GM23338 (cell line): ENCODE results near the gene ELOVL2. TPM values are rescaled to one million over a fixed set of nuclear protein-coding genes. Genes with fewer than 3 reads are reported as not detected.

Experiments
- ATAC-seq: fragments of 200-7000 bp; cut with Tn5 transposase; 3 replicates; pipeline ENCODE4 v1.9.1; 2020
- DNase-seq: peaks from one replicate; pipeline ENCODE4 v3.0.0-alpha.2; 2015; ENCODE audit warnings: low spot score
- H2AFZ ChIP-seq: fragments of 200-600 bp; sonication (generic); 2 replicates; pipeline ENCODE4 v1.8.0; 2016; ENCODE audit warnings: antibody characterized with exemption, mild to moderate bottlenecking, moderate library complexity
- H3F3A ChIP-seq: fragments of 200-600 bp; sonication (generic); replicated peaks from 2 replicates; pipeline ENCODE4 v1.8.0; 2017; ENCODE audit warnings: antibody characterized with exemption, mixed run types, low read depth
- H3K27ac ChIP-seq: fragments of 200-600 bp; sonication (generic); 2 replicates; pipeline ENCODE4 v1.6.1; 2016; ENCODE audit warnings: low read depth
- H3K27me3 ChIP-seq: fragments of 200-600 bp; sonication (generic); 2 replicates; pipeline ENCODE4 v1.8.0; 2016; ENCODE audit warnings: mild to moderate bottlenecking, mixed run types, moderate library complexity; ENCODE audit not compliant: insufficient read depth
- H3K36me3 ChIP-seq: fragments of 200-600 bp; sonication (generic); 2 replicates; pipeline ENCODE4 v1.8.0; 2016; ENCODE audit warnings: mild to moderate bottlenecking; ENCODE audit not compliant: insufficient read depth
- H3K4me1 ChIP-seq: fragments of 200-600 bp; sonication (generic); 2 replicates; pipeline ENCODE4 v1.8.0; 2016; ENCODE audit warnings: mild to moderate bottlenecking, moderate library complexity; ENCODE audit not compliant: insufficient read depth
- H3K4me2 ChIP-seq: fragments of 200-600 bp; sonication (generic); 2 replicates; pipeline ENCODE4 v1.7.1; 2017; ENCODE audit warnings: mixed run types
- H3K4me3 ChIP-seq: fragments of 200-600 bp; sonication (generic); 2 replicates; pipeline ENCODE4 v1.6.1; 2016; ENCODE audit warnings: mixed run types
- H3K79me2 ChIP-seq: fragments of 200-600 bp; sonication (generic); replicated peaks from 2 replicates; pipeline ENCODE4 v1.8.0; 2017; ENCODE audit warnings: mild to moderate bottlenecking; ENCODE audit not compliant: insufficient read depth
- H3K9me2 ChIP-seq: fragments of 200-600 bp; sonication (generic); 2 replicates; pipeline ENCODE4 v1.8.0; 2017; ENCODE audit not compliant: insufficient read depth
- H4K20me1 ChIP-seq: fragments of 200-600 bp; sonication (generic); replicated peaks from 2 replicates; pipeline ENCODE4 v1.8.0; 2017; ENCODE audit warnings: mild to moderate bottlenecking; ENCODE audit not compliant: insufficient read depth
- H3K27ac Mint-ChIP-seq: 2 replicates; pipeline ENCODE4 v1.8.0; 2020; ENCODE audit warnings: inconsistent platforms, mild to moderate bottlenecking, moderate library complexity, mixed read lengths
- H3K27me3 Mint-ChIP-seq: 3 replicates; pipeline ENCODE4 v1.8.0; 2022; ENCODE audit warnings: low read depth, mild to moderate bottlenecking, moderate library complexity, mixed read lengths, inconsistent platforms; ENCODE audit not compliant: insufficient read depth, poor library complexity
- H3K36me3 Mint-ChIP-seq: 3 replicates; pipeline ENCODE4 v1.8.0; 2021; ENCODE audit warnings: low read depth, mild to moderate bottlenecking, inconsistent platforms, moderate library complexity, mixed read lengths
- H3K4me1 Mint-ChIP-seq: 3 replicates; pipeline ENCODE4 v1.8.0; 2020; ENCODE audit warnings: mild to moderate bottlenecking, inconsistent platforms, mixed read lengths
- H3K4me3 Mint-ChIP-seq: 3 replicates; pipeline ENCODE4 v1.8.0; 2021; ENCODE audit warnings: moderate library complexity, mild to moderate bottlenecking, inconsistent platforms, mixed read lengths
- H3K9me3 Mint-ChIP-seq: 3 replicates; pipeline ENCODE4 v1.8.0; 2020; ENCODE audit warnings: moderate library complexity, mild to moderate bottlenecking, inconsistent platforms, mixed read lengths
- CREB1 ChIP-seq: fragments of 250-450 bp; sonication (Bioruptor Pico); IDR thresholded peaks from 2 replicates; pipeline ENCODE4 v1.5.0; 2020; ENCODE audit warnings: low read depth, mild to moderate bottlenecking, moderate library complexity
- CTCF ChIP-seq, 2 experiments: fragments of 200-600 bp in 1 of 2; sonication (generic) in 1 of 2; conservative IDR thresholded peaks; 2 replicates each; pipeline versions ENCODE4 v1.5.1 to v1.6.1; 2016 to 2017; ENCODE audit warnings: antibody characterized with exemption in 2 of 2, low read depth in 2 of 2, mild to moderate bottlenecking in 2 of 2, moderate library complexity in 1 of 2
- ETS1 ChIP-seq: IDR thresholded peaks from 2 replicates; pipeline ENCODE4 v1.6.1; 2016; ENCODE audit warnings: antibody characterized with exemption
- EZH2 ChIP-seq: fragments of 200-600 bp; sonication (generic); IDR thresholded peaks from one replicate; pipeline ENCODE4 v1.8.0; 2017; ENCODE audit warnings: antibody characterized with exemption, mild to moderate bottlenecking, low read depth; ENCODE audit not compliant: unreplicated experiment
- EZH2phosphoT487 ChIP-seq: fragments of 200-600 bp; sonication (generic); IDR thresholded peaks from one replicate; pipeline ENCODE4 v1.8.1; 2018; ENCODE audit warnings: antibody characterized with exemption; ENCODE audit not compliant: unreplicated experiment
- JUNB ChIP-seq: IDR thresholded peaks from one replicate; pipeline ENCODE4 v1.6.1; 2016; ENCODE audit warnings: antibody characterized with exemption; ENCODE audit not compliant: unreplicated experiment
- NANOG ChIP-seq: IDR thresholded peaks from 2 replicates; pipeline ENCODE4 v1.6.1; 2016; ENCODE audit warnings: antibody characterized with exemption, borderline replicate concordance
- POLR2AphosphoS5 ChIP-seq: IDR thresholded peaks from 2 replicates; pipeline ENCODE4 v1.6.1; 2016; ENCODE audit warnings: antibody characterized with exemption, low read depth
- REST ChIP-seq: IDR thresholded peaks from one replicate; pipeline ENCODE4 v1.6.1; 2018; ENCODE audit warnings: antibody characterized with exemption; ENCODE audit not compliant: unreplicated experiment
- STAT1 ChIP-seq: IDR thresholded peaks from one replicate; pipeline ENCODE4 v1.6.1; 2016; ENCODE audit warnings: antibody characterized with exemption; ENCODE audit not compliant: unreplicated experiment
- ZNF114 ChIP-seq: fragments of 250-450 bp; sonication (Bioruptor Pico); IDR thresholded peaks from 2 replicates; pipeline ENCODE4 v1.5.0; 2020; ENCODE audit warnings: mild to moderate bottlenecking, moderate library complexity
- ZNF331 ChIP-seq: fragments of 250-450 bp; sonication (Bioruptor Pico); IDR thresholded peaks from 2 replicates; pipeline ENCODE4 v1.5.0; 2020; ENCODE audit warnings: low read depth, mild to moderate bottlenecking, moderate library complexity
- ZNF462 ChIP-seq: fragments of 250-450 bp; sonication (Bioruptor Pico); IDR thresholded peaks from 2 replicates; pipeline ENCODE4 v1.5.0; 2020; ENCODE audit warnings: mild to moderate bottlenecking, moderate library complexity
- polyA plus RNA-seq: library from polyadenylated mRNA; unstranded; fragments of >200 nt; fragmentation: Nextera tagmentation; extraction: Ambion mirVana; gene quantifications from 2 replicates; pipeline ENCODE4 v1.2.1, GENCODE V29; 2016
- total RNA-seq: library from RNA; depleted of rRNA; stranded (reverse); fragments of >200 nt; shearing (Covaris generic); gene quantifications from 2 replicates; pipeline ENCODE4 v1.2.3, GENCODE V29; 2014

ELOVL2 gene
- total and polyA plus RNA-seq, 2 experiments from 2014 or later = 1.2 to 1.6 TPM

- Mint-ChIP-seq H3K9me3 (no peaks in the 10 kb centered on the region), H3K4me3 (no peak overlapping the region), H3K4me1 (peaks cover 22% of the 10 kb centered on the region), H3K27me3 (peaks cover 3% of the 10 kb centered on the region), H3K36me3 (no peaks in the 10 kb centered on the region), H3K27ac (no peak overlapping the region)
- DNase-seq (no peak), ATAC-seq (no peak)
- Histone ChIP-seq H3K27ac (no peak overlapping the region), H3K9me2 (no peaks in the 10 kb centered on the region), H4K20me1 (no peaks in the 10 kb centered on the region), H2AFZ (no peak overlapping the region), H3F3A (no peaks in the 10 kb centered on the region), H3K27me3 (no peaks in the 10 kb centered on the region), H3K79me2 (no peaks in the 10 kb centered on the region), H3K4me2 (no peak overlapping the region), H3K36me3 (no peaks in the 10 kb centered on the region), H3K4me3 (no peak overlapping the region), H3K4me1 (peaks cover 7% of the 10 kb centered on the region)
- TF ChIP-seq ETS1 = no peak
- no peak for TF ChIP-seq EZH2phosphoT487
- no peak for TF ChIP-seq POLR2AphosphoS5
- TF ChIP-seq ZNF462 (CRISPR knock-in tag) = no peak
- no peak for TF ChIP-seq EZH2
- TF ChIP-seq NANOG = no peak
- TF ChIP-seq ZNF331 (CRISPR knock-in tag) = no peak
- TF ChIP-seq STAT1 = no peak
- no peak for TF ChIP-seq CREB1
- no peak for TF ChIP-seq ZNF114
- no peak for TF ChIP-seq CTCF (conservative IDR thresholded peaks at IDR 0.05; ENCODE audit: low read depth in 2 of 2)
- TF ChIP-seq JUNB = no peak
- TF ChIP-seq REST = no peak
These were observed 27.0 kb downstream of the ELOVL2 start for GRCh38 chr6:11017090-11017489.
